Astrocyte (in vitro differentiated cells and primary cell): ENCODE measurements around the gene RPGR.

Source experiments
- EZH2 ChIP-seq: IDR thresholded peaks from 2 replicates; pipeline ENCODE4 v1.6.1; 2012; ENCODE audit warnings: mild to moderate bottlenecking, low read length, inconsistent platforms; ENCODE audit not compliant: insufficient read depth
- TF ChIP-seq, protein P1 (sequence below): IDR thresholded peaks from 2 replicates; pipeline ENCODE4 v1.5.1; 2011; ENCODE audit warnings: low read depth, mild to moderate bottlenecking, inconsistent platforms, low read length, moderate library complexity; ENCODE audit not compliant: insufficient read depth

DNA sequence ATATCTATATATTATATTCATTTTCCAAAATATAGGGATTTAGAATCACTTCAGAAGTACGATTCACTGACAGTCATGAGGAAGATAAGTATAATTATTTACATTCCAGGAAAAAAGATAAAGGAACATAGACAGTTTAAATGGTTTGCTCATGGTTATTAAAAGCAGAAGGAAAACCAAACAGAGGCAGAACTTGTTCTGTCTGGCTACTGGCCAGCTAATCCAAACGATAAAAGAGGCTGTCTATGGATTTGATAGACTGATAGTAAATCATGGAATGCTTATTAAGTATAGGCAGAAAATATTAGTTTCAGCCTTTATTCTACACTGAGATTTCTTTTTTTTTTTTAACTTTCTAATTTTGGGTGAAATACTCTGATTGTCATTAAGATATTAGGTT, 50.2 kb downstream of the RPGR start:
- TF ChIP-seq, protein P1, sequence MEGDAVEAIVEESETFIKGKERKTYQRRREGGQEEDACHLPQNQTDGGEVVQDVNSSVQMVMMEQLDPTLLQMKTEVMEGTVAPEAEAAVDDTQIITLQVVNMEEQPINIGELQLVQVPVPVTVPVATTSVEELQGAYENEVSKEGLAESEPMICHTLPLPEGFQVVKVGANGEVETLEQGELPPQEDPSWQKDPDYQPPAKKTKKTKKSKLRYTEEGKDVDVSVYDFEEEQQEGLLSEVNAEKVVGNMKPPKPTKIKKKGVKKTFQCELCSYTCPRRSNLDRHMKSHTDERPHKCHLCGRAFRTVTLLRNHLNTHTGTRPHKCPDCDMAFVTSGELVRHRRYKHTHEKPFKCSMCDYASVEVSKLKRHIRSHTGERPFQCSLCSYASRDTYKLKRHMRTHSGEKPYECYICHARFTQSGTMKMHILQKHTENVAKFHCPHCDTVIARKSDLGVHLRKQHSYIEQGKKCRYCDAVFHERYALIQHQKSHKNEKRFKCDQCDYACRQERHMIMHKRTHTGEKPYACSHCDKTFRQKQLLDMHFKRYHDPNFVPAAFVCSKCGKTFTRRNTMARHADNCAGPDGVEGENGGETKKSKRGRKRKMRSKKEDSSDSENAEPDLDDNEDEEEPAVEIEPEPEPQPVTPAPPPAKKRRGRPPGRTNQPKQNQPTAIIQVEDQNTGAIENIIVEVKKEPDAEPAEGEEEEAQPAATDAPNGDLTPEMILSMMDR: no peak
- no peak for TF ChIP-seq EZH2
